HG02678 (cell line): ENCODE measurements around the gene SEMA7A.
"Not testable (repeated sequence)": the region's sequence is repeated elsewhere in the genome, so short reads cannot be mapped to it uniquely, and the experiment has no call there.

ENCODE experiments used
- ATAC-seq: cut with Tn5 transposase; IDR thresholded peaks from one replicate; pipeline ENCODE4 v1.9.1; 2021; ENCODE audit warnings: mild to moderate bottlenecking, moderate library complexity; ENCODE audit not compliant: unreplicated experiment

Gene SEMA7A

DNA sequence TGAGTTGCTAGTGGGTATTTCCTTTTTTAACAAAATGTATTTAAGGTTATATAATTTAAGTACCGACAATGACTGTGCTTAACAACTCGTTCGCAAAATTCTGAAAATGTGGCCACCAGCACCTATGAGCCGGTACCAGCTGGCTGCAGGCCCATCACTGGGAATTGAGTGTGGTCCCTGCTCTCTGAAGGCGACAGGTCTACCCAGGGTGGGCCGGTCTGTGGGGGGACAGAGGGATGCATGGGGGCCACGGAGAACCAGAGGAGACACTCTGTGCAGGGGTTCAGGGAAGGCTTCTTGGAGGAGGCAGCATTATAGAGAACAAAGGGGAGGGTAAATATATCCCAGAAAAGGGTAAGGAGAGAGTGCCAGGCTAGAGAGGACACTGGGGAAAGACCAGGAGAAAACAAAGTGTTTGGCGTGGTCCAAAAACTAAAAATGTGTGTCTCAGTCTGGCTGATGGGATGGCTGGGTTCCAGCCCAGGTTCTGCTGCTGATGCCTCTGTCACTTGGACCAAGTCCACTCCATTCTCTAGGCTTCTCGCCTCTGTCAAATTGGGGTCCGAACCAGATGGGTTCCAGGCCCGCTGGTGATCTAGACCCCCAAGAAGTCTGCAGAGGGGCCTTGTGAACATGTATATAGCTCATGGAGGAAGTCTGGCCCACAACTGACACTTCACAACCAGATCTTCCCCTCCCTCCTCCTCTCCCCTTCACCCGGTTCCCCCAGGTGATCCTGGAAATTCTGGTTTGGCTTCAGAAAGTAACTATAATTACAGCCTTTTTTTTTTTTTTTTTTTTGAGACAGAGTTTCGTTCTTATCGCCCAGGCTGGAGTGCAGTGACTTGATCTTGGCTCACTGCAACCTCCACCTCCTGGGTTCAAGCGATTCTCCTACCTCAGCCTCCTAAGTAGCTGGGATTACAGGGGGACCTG, 55.7 kb downstream of the SEMA7A start:
- no peak for ATAC-seq

DNA sequence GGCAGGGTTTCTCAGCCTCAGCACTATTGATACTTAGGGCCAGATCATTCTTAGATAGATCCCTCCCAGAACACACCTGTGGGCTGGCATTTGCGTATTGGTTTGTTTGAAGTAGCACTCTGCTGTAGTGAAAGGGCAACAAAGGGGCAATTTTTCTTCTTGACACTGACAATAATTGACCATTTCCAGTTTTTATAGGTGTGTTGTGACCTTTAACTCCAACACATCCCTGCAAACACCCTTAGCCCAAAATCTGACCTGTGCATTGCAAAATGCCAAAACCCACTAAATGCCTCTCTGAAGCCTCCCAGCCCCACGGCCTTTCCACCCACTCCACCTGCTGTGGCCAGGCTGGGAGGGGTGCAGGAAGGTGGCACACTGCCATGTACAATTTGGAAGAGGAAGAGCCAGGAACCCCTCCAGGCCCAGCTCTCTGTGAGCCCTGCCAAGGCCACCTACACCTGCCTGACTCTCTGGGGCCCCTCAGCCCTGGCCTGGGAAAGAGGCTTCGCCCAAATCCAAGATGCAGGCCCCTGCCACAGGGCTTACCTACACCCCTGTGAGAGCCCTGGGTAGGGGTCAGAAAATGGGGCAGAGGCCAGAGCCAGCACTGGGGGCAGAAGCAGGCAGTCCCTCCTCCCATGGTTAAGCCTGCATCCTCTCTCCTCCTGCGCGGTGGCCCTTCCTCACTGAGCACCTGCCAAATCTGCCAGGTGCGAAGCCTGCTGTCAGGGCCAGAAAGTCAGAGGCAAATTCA, 56.8 kb downstream of the SEMA7A start:
- ATAC-seq, result no peak

- ATAC-seq, result no peak
Observed at GRCh38 chr15:74376226-74376625, 57.5 kb downstream of the SEMA7A start.

- no peak for ATAC-seq
Observed at GRCh38 chr15:74375303-74375693, 58.5 kb downstream of the SEMA7A start.

DNA sequence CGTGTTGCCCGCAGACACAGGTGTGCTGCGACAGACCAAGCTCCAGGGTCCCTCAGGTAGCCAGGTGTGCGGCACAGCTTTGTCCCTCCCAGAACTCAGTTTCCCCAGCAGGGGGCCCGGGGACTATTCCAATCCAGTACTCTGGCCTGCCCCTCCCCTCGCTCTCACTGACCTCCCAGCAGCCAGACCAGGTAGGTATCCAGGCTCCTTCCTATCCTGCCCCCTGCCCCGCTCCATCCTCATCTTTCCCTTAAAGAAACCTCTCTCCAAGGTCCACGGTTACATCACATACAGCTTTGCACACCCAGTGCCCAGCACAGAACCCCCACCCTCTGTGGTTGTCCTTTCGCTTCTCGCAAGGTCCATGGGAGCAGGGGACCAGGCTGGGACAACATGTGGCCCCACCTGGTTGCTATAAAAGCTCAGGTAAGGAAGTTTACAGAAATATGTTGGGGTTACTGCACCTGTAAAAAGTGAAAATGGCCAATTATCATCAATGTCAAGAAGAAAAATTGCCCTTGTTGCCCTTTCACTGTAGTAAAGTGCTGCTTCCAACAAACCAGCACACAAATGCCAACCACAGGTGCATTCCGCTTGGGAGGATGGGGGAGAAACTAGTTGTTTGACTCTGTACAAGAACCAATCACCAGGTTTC, 59.0 kb downstream of the SEMA7A start:
- no peak for ATAC-seq

GRCh38 chr15:74373731-74374647, 59.8 kb downstream of the SEMA7A start:
- peak; percentile 71 for ATAC-seq

GRCh38 chr15:74373056-74373650, 60.6 kb downstream of the SEMA7A start:
- peak; percentile 2 for ATAC-seq

DNA sequence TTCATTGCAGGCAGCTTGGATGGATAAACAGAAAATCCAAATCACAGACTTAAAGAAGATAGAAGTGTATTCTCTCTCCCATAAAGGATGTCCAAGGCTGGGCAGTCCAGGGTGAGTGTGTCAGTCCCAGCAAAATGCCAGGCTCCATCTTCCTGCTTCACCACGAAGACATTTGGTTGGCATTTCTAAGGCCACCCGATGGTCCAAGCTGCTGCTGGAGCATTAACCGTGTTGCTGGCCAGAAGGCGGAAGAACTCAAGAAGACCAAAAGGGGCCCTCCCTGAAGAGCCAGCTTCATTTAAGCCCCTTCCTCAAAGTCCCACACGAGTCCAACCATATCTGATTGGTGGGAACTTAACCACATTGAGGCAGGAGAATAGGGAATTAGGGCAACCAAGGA, 63.3 kb downstream of the SEMA7A start:
- no peak for ATAC-seq

GRCh38 chr15:74369756-74370155, 64.0 kb downstream of the SEMA7A start:
- no peak for ATAC-seq

- no peak for ATAC-seq
Observed at GRCh38 chr15:74369084-74369745, 64.5 kb downstream of the SEMA7A start.

DNA sequence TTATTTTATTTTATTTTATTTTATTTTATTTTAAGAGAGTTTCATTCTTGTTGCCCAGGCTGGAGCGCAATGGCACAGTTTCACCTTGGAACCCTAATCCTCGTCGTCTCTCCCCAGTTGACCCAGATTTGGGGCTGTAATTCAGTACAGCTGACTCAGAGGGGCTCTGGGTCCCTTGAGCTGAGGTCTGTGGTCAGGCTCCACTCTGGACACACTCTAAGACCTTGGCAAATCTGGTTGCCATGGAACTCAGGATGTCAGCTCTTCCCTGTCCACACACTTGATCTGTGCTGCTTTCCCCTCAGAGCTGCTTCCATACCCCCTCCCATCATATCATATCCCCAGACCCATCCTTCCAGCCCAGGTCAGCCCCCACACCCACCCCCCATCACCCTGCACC, 65.6 kb downstream of the SEMA7A start:
- ATAC-seq, result no peak

DNA sequence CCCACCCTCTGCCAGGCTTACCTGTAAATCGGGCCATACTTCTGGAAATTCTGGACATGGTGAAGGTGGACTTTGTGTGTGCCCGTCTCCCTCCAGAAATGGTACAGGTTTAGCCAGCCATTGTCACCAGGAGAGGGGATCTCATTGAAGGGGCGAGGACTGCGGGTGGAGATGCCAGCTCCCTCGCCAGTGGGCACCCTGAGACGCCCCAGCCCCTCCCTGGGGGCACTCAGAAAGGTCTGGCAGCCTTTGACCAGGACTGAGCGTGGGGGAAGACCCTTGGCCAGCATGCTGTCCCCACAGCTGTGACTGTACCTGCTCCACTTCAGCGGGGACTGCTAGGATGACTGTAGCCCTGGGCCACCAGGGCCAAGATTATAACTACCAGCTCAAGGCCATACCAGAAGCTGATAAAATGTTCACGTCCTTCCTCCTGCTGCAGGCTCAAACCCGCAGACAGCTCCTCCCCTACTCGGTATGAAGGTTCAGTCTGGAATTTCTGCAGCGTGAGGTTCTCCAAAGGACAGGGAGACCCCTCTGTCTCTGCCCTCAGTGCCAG, 66.4 kb downstream of the SEMA7A start, which contains the start of gene CYP11A1:
CYP11A1 (minus strand) TSS at position 351 of the 559 bp plus-strand sequence; CDS start at position 290, 61 bp downstream.
- ATAC-seq, result no peak

DNA sequence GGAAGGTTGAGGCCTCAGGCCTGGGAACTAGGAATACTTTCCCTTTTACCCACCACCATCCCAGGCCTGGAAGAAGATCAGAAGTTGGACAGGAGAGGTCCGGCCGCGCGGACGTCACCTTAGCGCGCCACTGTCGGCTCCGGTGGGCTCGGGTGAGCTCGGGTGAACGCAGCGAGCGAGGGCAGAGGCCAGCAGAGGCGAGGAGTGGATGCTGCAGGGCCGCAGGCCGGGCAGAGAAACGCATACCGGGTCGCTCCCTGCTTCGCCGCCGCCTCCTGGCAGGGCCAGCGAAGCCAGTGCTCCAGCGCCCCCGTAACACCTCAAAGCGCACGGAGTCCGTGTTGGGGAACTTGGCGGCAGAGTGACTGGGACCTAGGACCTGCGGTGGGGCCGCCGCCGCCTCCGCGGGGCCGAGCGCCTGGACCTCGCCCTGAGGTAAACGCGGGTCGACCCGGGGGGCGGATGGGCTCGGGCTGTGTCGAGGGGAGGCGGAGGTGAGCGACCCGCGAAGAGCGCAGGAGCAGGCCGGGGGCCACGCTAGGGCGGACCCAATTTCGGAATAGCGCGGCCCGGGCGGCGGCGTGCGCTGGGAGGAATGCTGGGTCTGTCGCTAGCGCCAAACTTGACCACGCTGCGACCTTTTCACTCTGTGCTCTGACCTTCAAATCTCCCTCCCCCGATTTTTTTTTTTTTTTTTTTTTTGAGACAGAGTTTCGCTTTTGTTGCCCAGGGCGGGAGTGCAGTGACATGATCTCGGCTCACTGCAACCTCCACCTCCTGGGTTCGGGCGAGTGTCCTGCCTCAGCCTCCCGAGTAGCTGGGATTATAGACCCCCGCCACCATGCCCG, 67.9 kb downstream of the SEMA7A start:
- ATAC-seq, result no peak

DNA sequence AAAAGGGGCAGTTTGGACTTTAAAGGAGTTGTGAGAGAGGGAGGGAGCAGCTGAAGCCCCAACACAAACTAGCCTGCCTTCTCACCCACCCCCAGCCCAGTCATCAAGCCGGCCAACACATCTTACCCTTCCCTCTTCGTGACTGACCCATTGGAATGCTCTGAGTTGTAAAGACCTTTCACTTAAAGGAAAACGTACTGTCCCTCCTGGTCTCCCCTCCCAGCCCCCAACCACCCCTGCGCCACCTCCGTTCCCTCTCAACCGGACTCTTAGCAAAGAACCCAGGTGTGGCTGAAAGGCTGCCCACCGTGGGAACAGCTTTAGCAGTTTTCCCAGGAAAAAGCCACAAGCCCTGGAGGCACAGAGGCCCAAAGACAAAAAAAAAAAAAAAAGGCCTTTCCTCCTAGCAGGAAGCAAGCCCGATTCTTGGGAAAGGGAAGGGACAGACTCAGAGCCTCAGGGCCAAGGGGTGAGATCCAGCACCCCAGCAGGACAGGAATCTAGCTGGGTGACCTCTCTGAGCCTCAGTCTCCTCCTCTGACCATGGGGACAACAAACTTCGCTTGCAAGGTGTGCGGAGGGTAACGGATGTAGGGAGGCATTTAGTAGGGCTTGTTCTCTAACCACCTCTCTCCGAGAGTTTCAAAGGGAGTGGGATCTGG, 68.7 kb downstream of the SEMA7A start:
- no peak for ATAC-seq

DNA sequence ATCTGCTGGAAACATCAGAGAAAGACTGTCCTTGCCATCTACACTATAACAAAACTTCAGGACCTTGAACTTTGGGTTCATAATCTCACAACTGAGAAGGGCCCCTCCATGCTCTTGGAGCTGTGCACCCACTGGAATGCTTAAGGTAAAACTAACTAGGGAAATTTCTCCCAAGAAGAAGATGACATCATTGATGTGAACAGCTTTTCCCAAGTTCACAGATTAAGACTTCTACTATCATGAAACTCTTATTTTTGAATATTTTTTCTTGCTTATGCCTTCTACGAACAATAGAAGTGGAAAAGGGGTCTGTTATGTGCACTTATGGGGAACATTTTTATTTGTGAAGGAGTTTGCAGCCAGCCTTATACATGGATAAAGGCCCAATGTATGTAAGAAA, 71.3 kb downstream of the SEMA7A start:
- ATAC-seq, result no peak

DNA sequence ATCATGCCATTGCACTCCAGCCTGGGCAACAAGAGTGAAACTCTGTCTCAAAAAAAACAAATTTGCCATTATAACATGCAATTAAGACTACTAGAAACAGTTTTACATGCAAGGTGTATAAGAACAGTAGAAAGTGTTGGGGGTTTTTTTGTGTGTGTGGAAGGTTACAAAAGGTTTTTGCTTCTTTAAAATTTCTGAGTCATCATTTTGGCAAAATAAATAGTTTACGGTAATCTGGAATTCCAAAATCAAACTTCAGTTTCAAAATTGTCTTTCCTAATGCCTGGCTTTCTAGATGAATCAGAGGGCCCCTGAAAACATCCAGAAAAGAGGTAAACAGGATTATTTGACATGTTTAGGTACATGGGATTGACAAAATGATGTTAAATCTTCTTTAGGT, 72.9 kb downstream of the SEMA7A start:
- not testable (repeated sequence) for ATAC-seq

DNA sequence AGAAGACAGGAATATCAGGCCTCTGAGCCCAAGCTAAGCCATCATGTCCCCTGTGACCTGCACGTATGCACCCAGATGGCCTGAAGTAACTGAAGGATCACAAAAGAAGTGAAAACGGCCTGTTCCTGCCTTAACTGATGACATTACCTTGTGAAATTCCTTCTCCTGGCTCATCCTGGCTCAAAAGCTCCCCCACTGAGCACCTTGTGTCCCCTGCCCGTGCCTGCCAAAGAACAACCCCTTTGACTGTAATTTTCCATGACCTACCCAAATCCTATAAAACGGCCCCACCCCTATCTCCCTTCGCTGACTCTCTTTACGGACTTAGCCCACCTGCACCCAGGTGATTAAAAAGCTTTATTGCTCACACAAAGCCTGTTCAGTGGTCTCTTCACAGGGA, 74.4 kb downstream of the SEMA7A start:
- ATAC-seq, result not testable (repeated sequence)
